A204.1 (cell line): ENCODE results near the gene GEN1.

Experiments
- FAIRE-seq: peaks from 2 replicates; lab custom pipeline; 2012; peaks lifted over from hg19 to GRCh38; lab: Jason Lieb, UNC

Gene GEN1, protein sequence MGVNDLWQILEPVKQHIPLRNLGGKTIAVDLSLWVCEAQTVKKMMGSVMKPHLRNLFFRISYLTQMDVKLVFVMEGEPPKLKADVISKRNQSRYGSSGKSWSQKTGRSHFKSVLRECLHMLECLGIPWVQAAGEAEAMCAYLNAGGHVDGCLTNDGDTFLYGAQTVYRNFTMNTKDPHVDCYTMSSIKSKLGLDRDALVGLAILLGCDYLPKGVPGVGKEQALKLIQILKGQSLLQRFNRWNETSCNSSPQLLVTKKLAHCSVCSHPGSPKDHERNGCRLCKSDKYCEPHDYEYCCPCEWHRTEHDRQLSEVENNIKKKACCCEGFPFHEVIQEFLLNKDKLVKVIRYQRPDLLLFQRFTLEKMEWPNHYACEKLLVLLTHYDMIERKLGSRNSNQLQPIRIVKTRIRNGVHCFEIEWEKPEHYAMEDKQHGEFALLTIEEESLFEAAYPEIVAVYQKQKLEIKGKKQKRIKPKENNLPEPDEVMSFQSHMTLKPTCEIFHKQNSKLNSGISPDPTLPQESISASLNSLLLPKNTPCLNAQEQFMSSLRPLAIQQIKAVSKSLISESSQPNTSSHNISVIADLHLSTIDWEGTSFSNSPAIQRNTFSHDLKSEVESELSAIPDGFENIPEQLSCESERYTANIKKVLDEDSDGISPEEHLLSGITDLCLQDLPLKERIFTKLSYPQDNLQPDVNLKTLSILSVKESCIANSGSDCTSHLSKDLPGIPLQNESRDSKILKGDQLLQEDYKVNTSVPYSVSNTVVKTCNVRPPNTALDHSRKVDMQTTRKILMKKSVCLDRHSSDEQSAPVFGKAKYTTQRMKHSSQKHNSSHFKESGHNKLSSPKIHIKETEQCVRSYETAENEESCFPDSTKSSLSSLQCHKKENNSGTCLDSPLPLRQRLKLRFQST

DNA sequence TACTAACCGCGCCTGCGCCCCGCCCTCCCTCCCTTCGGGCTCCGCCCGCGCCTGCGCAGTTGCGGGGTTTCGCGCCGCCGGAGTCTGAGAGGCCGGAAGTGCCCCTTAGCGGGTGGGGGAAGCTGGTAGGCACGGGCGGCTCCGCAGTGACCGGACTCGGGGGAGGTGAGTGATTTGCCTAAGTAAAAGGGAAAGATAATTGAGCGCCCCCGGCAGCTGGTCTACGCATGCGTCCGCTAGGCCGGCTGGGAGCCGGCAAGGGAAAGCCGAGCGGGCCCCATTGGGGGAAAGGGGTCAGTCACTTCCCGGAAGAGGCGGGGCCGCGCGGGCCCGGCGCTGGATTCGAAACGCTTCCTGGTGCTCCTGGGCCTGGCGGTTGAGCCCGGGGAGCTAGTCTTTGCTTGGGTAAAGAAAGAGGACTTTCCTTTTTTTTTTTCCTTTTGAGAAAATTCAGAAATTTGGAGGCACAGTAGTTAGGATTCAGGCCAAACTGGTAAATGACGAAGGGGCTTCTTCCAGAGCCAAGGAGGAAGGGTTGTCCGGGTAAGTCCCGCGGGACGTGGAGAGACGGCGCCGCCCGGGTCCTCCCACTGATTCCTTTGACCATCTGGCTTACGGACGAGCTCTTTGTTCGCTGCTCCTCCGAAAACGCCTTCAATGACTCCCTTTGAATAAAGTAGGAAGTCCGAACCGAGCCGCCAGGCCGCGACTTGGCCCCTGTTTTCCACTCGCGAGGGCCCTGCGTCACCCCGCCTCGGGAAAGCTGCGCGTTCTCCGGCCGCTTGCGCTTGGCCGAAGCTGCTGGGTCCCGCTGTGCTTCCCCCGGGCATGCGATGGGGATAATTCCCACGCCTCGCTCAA, at the start of gene GEN1, which contains the start of gene SMC6:
Gene GEN1, plus strand, starts transcription at position 336 of the 861 bp plus-strand sequence. CDS start 5,806 bp downstream, outside the sequence.
Gene SMC6, minus strand, starts transcription at position 8 of the 861 bp plus-strand sequence. CDS start 7,864 bp downstream, outside the sequence.
- no peak for FAIRE-seq

DNA sequence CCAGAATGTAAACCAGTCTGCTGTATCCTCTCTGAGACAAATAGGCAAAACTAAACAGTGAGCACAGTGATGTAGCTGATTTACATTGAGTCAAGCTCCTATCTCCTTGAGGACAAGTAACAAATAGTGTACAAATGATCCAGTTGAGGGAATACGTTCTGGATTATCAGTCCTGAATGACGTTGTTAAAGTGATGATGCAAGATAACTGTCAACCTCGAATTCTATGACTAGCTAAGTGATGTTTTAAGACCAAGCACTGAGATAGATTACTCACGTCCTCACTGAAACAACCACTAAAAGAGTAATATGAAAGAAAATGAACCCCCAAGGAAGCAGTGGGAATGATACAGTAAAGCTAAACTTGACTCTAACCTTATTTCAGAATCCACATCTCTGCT, 47.1 kb upstream of the GEN1 start:
- FAIRE-seq, result no peak

DNA sequence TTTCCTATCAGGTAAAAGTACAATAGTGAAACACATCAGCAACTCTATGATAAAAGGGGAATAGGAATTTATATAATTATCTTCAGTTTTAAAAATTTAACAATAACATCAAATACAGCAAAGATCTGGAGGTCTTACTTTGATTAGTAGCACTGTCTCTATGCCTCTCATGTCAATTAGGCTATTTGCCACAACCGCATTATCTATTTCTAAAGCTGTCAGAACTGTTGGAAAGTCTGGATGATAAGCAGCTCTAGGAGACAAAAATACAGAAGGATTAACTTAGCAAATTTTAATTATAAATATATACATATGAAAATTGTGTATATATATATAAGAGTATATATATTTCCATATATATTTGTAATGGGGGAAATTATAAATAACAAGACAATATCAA, 45.4 kb upstream of the GEN1 start:
- peak; percentile 34 for FAIRE-seq

DNA sequence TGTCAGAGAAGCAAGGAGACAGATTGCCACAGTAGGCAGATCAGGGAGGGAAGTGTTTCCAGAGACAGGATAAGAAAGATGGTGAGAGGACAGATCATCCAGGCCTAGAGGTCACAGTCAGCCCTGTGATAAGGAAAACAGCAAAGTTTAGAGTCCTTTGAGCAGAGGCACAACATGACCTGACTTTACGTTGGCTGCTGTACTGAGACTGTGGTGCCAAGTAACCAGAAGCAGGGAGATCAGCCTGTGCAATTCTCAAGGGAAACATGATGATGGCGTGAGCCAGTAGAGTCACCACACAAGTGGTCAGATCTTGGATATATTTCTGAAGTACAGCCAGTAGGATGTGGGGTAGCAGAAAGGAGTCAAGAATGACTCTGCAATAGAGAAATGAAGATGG, 44.0 kb upstream of the GEN1 start:
- FAIRE-seq, result no peak

DNA sequence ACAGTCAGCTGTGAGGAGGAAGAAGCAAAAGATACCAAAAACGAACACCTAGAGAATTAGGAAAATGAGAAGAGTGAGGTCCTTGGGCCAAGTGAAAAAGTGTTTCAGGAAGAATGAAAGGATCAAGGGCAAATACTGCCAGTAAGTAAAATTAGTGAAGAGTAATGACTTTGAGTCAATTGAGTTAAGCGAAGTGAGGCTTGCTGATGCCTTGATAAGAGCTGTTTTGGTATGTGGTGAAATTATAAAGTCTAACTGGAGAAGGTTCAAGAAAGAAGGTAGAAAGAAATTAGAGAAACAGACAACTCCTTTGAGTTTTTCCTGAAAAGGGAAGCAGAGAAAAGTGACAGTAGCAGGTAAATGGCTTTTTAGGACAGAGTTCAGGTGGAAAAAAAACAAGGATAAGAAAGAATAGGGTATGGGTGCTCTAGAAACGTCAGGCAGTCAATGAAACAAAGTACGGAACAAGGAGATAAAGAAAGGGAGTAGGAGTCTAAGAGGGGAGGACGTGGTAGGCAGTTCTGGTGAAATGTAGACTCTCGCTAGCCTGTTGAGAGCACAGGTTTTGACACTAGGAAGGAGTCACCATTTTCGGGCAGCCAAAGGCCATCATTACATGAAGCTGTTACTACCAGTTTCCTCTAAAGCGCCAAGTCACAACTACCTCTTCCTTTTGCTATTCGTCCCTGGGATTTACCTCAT, 43.2 kb upstream of the GEN1 start:
- no peak for FAIRE-seq

DNA sequence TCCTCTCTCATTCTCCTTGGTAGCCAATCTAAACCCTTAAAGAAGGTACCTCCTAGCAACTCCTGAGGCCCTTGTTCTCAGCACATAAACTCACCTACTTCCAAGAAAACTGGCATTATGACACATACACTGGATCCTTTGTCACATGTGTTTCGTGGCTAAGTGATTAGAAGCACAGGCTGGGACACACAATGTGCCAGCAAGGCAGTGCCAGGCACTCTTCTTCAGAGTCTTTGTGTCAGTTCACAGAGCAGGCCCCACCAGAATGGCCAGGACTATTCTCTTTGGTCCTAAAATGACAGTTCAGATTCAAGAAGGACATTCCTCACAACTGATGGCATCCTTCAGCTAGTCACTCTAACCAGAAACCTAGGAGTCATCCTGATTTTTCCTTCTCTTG, 40.6 kb upstream of the GEN1 start:
- no peak for FAIRE-seq

DNA sequence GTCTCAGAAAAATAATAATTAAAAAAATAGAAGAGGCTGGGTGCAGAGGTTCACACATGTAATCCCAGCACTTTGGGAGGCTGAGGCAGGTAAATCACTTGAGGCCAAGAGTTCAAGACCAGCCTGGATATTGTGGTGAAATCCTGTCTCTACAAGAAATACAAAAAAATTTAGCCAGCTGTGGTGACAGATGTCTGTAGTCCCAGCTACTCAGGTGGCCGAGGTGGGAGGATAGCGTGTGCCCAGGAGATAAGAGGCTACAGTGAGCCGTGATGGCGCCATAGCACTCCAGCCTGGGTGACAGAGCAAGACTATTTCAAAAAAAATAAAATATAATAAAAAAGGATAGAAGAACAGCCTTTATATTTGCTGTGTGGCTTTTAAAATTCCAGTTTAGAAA, 36.3 kb upstream of the GEN1 start:
- FAIRE-seq, result no peak

DNA sequence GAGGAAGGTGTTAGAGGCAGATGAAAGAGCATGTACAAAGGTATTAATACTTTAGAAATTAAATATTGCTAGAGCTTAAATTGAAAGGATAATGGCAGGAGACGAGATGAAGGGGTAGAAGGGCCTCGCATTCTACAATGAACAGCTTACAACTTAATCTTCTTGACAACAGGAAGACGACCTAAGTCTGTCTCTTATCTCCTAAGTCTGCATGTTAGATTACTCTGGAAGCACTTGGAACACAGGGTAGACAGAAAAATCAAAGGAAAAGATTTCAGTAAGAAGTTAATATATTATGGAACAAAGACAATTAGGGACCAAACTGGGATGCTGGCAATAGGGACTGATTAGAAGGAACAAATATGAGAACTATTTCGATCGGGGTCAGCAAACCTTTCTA, 35.2 kb upstream of the GEN1 start:
- no peak for FAIRE-seq

DNA sequence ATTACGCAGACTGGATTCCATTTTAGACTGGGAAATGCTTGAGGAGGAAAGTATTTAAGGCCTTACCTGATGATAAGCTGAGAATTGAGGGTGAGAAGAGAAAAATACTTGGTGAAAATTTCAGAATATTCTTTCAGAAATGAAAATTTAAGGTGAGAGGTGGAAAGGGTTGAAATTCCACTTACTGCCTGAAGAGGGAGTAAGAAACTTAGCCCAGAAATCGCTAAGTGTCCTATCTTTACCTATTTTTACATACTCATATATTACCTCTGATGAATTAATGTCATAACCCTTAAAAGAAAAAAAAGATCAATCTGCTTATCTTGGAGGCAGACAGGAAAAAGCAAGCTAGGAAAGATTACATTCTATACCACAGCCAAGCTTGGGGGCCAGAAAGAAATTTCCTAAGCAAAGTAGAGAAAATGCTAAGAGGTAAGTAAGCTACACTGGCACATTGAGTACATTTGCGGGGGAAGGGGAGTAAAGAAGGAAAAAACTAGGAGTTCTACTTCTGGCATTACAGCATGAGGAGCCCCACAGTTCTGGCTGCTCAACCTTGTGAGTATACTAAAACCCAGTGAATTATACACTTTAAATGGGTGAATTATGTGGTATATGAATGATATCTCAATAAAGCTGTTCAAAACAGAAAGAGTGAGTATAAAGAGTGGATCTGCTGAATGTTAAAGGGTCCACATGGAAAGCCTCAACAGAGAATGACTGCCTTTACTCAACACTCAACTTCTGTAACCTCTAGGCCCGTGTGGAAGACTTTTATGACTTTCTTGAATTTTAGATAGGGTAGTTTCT, 34.2 kb upstream of the GEN1 start:
- FAIRE-seq, result peak; percentile 79

DNA sequence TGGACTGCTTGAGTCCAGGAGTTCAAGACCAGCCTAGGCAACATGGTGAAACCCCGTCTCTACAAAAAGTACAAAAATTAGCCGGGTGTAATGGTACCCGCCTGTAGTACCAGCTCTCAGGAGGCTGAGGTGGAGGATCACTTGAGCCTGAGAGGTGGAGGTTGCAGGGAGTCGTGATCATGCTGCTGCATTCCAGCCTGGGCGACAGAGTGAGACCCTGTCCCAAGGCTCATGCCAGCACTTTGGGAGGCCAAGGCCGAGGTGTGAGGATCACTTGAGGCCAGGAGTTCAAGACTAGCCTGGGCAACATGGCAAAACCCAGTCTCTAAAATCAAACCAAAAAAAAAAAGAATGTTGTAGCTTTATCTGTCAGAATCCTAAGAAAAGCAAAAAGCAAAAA, 25.7 kb upstream of the GEN1 start:
- no peak for FAIRE-seq

DNA sequence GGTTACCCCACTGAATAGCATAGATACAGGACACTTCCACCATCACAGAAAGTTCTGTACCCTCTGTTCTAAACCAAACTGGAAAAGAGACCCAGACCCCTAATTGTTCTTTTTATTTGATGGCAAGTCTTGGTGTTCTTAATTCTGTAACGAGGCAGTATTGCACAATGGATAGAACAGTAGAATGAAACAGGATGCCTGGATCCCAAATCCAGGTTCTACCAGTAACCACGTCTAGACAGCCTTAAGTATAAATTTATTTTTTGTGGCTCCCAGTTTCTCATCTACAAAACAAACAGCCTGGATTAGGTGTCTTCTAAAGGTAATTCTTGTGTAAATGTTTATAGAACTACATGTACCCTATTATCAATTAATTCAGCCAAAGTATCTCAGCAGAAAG, 24.1 kb upstream of the GEN1 start:
- no peak for FAIRE-seq

DNA sequence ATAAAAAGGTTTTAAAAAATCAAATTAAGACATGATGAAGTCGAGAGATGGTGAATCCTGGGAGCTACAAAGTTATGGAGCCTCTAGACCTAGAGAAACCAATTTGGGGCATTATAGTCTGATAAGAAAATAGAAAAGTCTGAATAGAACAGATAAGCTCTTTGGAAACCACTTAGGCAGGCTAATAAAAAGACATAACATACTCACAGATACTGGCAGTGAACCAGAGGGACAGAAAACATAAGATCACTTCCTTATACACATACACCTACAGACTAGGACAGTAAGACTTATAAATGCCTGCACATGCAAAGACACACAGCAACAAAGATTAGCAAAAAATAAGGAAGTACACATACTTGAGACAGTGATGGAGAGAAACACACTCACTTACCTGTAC, 20.3 kb upstream of the GEN1 start:
- no peak for FAIRE-seq

DNA sequence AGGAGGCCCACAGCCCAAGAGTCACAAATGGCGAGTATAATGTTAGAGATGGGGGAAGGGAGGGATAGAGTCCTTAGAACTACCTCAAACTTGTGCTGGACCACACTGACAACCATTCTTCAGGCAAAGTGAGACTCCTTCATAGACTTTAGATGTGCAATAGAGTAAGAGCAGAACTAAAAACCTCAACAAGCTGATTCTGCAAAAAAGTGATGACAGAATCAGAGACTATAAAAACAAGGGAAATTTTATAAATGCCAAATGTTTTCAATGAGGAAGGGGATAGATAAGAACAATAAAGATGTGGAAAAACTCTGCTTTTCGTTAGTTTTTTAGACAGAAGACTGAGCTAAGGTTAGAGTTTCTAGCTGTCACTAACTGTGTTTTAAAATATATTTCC, 18.1 kb upstream of the GEN1 start:
- FAIRE-seq, result no peak

DNA sequence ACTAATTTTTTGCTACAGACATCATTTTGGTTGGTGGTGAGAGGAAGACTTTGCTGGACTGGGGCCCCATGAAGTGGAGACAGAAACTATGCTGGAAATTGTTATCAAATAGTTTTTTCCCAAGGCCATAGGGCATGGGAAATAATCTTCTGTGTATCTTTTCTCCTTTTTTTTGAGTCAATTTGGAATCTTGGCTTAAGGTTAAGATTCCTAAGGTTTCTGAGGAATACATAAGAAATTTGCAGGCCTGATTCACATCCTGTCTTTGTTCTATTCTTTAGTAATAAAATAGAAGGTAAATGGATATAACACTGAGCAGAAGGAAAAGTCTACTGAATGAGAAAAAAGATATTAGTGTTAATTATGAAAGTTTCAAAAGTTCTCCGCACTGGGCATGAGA, 16.9 kb upstream of the GEN1 start:
- FAIRE-seq, result no peak

DNA sequence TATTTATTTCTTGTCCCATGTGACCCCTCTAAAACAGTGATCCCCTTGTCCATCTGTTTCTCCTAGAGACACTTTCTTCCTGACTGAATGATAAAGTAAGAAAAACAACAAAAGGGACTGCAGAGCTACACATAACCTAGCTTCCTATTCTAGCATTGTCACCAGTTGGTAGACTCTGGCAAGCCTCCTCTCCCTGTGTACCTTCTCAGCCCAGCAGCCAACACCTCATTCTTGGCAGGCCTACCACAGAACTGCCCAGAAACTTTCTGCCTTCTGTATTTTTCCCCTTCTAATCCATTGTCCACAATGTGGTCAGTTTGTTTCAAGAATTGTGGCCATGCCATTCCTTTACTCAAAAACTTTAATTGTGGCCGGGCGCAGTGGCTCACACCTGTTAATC, 13.7 kb upstream of the GEN1 start:
- FAIRE-seq, result no peak

DNA sequence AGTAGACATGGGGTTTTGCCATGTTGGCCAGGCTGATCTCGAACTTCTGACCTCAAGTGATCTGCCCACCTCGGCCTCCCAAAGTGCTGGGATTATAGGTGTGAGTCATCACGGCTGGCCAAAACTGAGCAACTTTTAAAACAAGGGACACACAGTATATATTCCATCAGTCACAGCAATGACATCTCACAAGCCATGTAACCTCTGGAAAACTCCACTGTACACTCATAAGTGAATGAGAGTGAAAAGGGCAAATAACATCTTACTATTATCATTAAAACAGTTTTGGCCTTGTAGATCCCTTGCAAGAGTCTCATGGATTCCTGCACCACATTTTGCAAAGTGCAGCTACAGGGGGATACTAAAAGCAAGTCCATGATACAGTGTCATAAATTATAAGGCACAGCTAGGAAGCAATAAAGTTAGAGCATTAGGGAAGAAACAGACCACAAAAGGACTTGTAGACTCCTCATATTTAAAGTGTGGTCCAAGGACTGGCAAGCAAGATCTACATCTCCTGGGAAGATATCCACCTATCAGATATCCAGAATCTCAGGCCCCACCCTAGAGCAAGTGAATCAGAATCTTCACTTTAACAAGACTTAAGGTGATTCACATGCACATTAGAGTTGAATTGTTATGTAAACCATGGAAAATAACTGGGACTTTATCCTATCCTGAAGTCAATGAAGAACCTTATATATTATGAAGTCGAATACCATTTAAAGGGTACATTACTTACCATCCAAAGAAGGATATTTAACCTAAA, 6.1 kb upstream of the GEN1 start:
- FAIRE-seq, result no peak

DNA sequence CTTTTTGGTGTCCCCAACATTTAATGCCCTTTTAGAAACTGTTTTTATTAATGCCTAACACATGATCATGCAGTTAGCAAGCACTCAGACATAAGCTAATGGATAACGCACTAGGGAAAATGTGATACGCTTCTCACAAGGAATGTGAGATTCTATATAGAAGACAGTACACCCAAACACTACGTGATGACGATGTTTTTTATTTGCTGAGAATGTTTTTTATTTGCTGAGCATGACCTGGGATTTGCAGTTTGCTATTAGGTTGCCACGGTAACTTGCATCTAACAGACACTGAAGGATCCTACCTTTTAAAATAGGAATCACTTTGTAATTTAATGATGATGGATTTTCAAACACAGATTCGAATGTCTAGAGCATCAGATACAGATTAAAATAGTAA, 5.2 kb upstream of the GEN1 start:
- FAIRE-seq, result no peak

DNA sequence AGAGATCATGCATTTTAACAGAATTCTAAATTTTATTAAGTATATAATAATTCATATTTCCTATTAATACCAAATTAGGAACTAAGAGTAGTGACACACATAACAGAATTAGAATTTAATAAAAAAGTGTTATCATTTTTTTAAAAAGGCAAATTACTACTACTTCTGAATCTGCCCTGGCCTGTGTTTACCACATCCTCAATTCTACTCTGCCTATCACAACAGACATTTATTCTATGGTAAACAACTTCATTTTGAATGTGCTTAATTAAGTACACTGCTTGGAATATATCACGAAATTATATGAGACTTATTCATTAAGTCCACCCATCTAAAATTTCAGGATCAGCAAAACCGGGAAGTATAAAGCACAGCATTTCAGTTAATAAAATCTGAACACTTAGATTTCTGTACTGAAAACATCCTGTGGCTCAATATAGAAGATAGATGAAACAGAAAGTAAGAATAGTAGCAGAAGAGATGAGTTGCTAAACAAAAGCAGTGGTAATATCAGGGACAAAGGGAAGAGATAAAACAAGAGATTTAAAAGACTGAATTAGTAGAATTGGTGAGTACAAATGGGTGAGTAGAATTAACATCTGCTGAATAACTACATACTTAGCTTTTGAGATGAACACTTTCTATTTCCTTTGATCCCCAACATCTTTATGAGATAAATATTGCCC, 4.0 kb upstream of the GEN1 start:
- FAIRE-seq, result no peak

DNA sequence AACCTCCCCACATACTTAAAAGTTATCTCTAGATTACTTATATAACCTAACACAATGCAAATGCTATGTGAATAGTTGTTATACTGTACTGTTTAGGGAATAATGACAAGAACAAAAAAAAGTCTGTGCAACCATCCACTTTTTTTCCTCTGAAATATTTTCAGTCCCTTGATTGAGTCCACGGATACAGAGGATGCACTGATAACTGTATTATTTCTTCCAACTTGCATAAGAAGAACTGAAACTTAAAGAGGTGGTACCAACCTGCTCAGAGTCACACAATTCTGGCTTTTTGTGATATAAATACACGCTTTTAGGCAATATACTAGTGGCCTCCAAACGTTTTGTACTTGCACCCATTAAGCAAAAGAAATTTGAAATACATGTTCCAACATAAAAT, 1.7 kb upstream of the GEN1 start:
- no peak for FAIRE-seq
